WTC11 (cell line): Measurements from ENCODE around the gene KDM2B. TPM values are rescaled to one million over a fixed set of nuclear protein-coding genes. Genes with fewer than 3 reads are reported as not detected.

ENCODE experiments used
- ATAC-seq: fragments of 200-7000 bp; cut with Tn5 transposase; 2 replicates; pipeline ENCODE4 v1.10.0; 2021; ENCODE audit warnings: mild to moderate bottlenecking, moderate library complexity
- CTCF ChIA-PET: fragments of 300-600 bp; sonication (Branson Sonifier 250); formaldehyde crosslinking; loops from one replicate; lab custom pipeline; 2021; ENCODE audit warnings: antibody characterized with exemption; lab: Charles Lee
- POLR2A ChIA-PET: fragments of 350-600 bp; sonication (Branson Sonifier 250); formaldehyde crosslinking; loops from one replicate; lab custom pipeline; 2021; ENCODE audit warnings: antibody characterized with exemption; lab: Charles Lee
- DNase-seq: peaks from one replicate; pipeline ENCODE4 v3.0.0; 2021; ENCODE audit warnings: low spot score
- H3K27ac Mint-ChIP-seq: 2 replicates; pipeline ENCODE4 v1.8.0; 2021; ENCODE audit warnings: mixed read lengths
- H3K27me3 Mint-ChIP-seq: 2 replicates; pipeline ENCODE4 v1.8.0; 2021; ENCODE audit warnings: low read depth, mild to moderate bottlenecking, moderate library complexity, mixed read lengths
- H3K36me3 Mint-ChIP-seq: 2 replicates; pipeline ENCODE4 v1.8.0; 2021; ENCODE audit warnings: mixed read lengths
- H3K4me1 Mint-ChIP-seq: 2 replicates; pipeline ENCODE4 v1.8.0; 2022; ENCODE audit warnings: mixed read lengths
- H3K4me3 Mint-ChIP-seq: 2 replicates; pipeline ENCODE4 v1.8.0; 2021; ENCODE audit warnings: mild to moderate bottlenecking, moderate library complexity, mixed read lengths
- H3K9me3 Mint-ChIP-seq: 2 replicates; pipeline ENCODE4 v1.8.0; 2021; ENCODE audit warnings: mixed read lengths
- CREM ChIP-seq: sonication (generic); formaldehyde crosslinking; IDR thresholded peaks from 2 replicates; pipeline ENCODE4 v1.8.1; 2022; ENCODE audit warnings: mild to moderate bottlenecking, missing genetic modification reagents, moderate library complexity
- IRF2 ChIP-seq: sonication (generic); formaldehyde crosslinking; IDR thresholded peaks from 2 replicates; pipeline ENCODE4 v1.8.0; 2022; ENCODE audit warnings: low read depth, missing genetic modification reagents, borderline replicate concordance
- MYBL2 ChIP-seq: sonication (generic); formaldehyde crosslinking; IDR thresholded peaks from 2 replicates; pipeline ENCODE4 v1.8.1; 2023; ENCODE audit warnings: mild to moderate bottlenecking, moderate library complexity, missing genetic modification reagents
- NFATC4 ChIP-seq: fragments of 250-450 bp; sonication (Bioruptor Pico); IDR thresholded peaks from 2 replicates; pipeline ENCODE4 v1.9.0; 2021; ENCODE audit warnings: mild to moderate bottlenecking
- NFYB ChIP-seq: sonication (generic); formaldehyde crosslinking; conservative IDR thresholded peaks from 2 replicates; pipeline ENCODE4 v1.8.0; 2022; ENCODE audit warnings: low read depth, missing genetic modification reagents
- PRRX2 ChIP-seq: fragments of 250-450 bp; sonication (Bioruptor Pico); IDR thresholded peaks from 2 replicates; pipeline ENCODE4 v1.8.0; 2021; ENCODE audit warnings: mild to moderate bottlenecking
- SMAD4 ChIP-seq: sonication (generic); formaldehyde crosslinking; IDR thresholded peaks from 2 replicates; pipeline ENCODE4 v1.8.0; 2022; ENCODE audit warnings: mild to moderate bottlenecking, missing genetic modification reagents
- ZBTB21 ChIP-seq: sonication (generic); formaldehyde crosslinking; IDR thresholded peaks from 2 replicates; pipeline ENCODE4 v1.8.1; 2023; ENCODE audit warnings: mild to moderate bottlenecking, missing genetic modification reagents, borderline replicate concordance
- ZNF416 ChIP-seq: fragments of 250-450 bp; sonication (Bioruptor Pico); IDR thresholded peaks from 2 replicates; pipeline ENCODE4 v1.9.0; 2021; ENCODE audit warnings: mild to moderate bottlenecking, inconsistent platforms
- total RNA-seq: library from RNA; stranded (reverse); gene quantifications from 3 replicates; pipeline ENCODE4 v1.2.3, GENCODE V29; 2021
- TF ChIP-seq, protein P1 (sequence below): fragments of 250-450 bp; sonication (Bioruptor Pico); IDR thresholded peaks from 2 replicates; pipeline ENCODE4 v1.9.0; 2021; ENCODE audit warnings: mild to moderate bottlenecking
- TF ChIP-seq, protein P2 (sequence below): sonication (generic); formaldehyde crosslinking; IDR thresholded peaks from 2 replicates; pipeline ENCODE4 v1.8.1; 2023; ENCODE audit warnings: mild to moderate bottlenecking, missing genetic modification reagents, moderate library complexity
- TF ChIP-seq, protein P3 (sequence below): sonication (generic); formaldehyde crosslinking; IDR thresholded peaks from 2 replicates; pipeline ENCODE4 v1.8.0; 2022; ENCODE audit warnings: missing genetic modification reagents
- TF ChIP-seq, protein P4 (sequence below): sonication (generic); formaldehyde crosslinking; IDR thresholded peaks from 2 replicates; pipeline ENCODE4 v1.8.1; 2023; ENCODE audit warnings: mild to moderate bottlenecking, missing genetic modification reagents, moderate library complexity
- TF ChIP-seq, protein P5 (sequence below): sonication (generic); formaldehyde crosslinking; IDR thresholded peaks from 2 replicates; pipeline ENCODE4 v1.8.0; 2023; ENCODE audit warnings: mild to moderate bottlenecking, missing genetic modification reagents
- TF ChIP-seq, protein P6 (sequence below): sonication (generic); formaldehyde crosslinking; IDR thresholded peaks from 2 replicates; pipeline ENCODE4 v1.8.1; 2023; ENCODE audit warnings: mild to moderate bottlenecking, missing genetic modification reagents, borderline replicate concordance
- TF ChIP-seq, protein P7 (sequence below): sonication (generic); formaldehyde crosslinking; IDR thresholded peaks from 2 replicates; pipeline ENCODE4 v1.8.1; 2022; ENCODE audit warnings: low read depth, missing genetic modification reagents, borderline replicate concordance
- TF ChIP-seq, protein P8 (sequence below): fragments of 250-450 bp; sonication (Bioruptor Pico); IDR thresholded peaks from 2 replicates; pipeline ENCODE4 v1.8.0; 2021; ENCODE audit warnings: mild to moderate bottlenecking

KDM2B gene
- total RNA-seq, 1 experiment from 2014 or later = 147 TPM

DNA sequence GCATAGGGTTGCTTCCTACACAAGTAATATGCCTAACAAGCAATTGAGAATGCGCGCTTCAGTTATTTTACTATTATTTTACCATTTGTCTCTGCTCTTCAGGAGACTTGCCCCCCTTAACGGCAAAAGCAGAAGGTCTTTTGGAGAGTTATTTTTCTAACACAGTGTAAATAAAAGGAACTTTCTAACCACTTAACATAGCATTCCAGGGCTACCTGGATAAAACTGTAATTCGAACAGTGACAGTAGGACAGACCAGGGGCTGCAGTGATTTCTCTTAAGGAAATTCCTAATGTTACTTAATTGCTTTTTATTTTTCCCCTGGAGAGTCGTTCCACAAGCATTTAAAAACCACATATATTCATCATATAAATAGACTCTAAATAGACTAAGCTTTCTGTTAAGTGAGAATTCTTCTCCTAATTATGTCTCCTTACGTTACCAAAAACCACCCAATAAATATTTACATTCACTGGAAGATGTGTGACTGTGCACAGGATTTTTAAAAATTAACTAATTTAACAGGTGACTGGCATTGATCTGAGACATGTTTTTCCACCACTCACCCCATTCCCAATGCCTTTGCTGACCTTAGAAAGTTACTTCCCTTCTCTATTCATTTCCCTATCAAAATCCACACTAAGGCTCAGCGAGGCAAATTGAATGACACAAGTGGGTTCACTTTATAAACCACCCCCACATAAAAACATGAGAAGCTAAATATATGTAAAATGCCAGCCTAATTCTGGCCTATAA lies 108.5 kb downstream of the KDM2B start (continued):
- TF ChIP-seq, protein P1, sequence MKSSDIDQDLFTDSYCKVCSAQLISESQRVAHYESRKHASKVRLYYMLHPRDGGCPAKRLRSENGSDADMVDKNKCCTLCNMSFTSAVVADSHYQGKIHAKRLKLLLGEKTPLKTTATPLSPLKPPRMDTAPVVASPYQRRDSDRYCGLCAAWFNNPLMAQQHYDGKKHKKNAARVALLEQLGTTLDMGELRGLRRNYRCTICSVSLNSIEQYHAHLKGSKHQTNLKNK (CRISPR knock-in tag) = no peak
- TF ChIP-seq, protein P2, sequence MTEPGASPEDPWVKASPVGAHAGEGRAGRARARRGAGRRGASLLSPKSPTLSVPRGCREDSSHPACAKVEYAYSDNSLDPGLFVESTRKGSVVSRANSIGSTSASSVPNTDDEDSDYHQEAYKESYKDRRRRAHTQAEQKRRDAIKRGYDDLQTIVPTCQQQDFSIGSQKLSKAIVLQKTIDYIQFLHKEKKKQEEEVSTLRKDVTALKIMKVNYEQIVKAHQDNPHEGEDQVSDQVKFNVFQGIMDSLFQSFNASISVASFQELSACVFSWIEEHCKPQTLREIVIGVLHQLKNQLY (CRISPR knock-in tag) = no peak
- TF ChIP-seq PRRX2 (CRISPR knock-in tag) (no peak), MYBL2 (no peak), SMAD4 (no peak), NFATC4 (CRISPR knock-in tag) (no peak)
- TF ChIP-seq, protein P3, sequence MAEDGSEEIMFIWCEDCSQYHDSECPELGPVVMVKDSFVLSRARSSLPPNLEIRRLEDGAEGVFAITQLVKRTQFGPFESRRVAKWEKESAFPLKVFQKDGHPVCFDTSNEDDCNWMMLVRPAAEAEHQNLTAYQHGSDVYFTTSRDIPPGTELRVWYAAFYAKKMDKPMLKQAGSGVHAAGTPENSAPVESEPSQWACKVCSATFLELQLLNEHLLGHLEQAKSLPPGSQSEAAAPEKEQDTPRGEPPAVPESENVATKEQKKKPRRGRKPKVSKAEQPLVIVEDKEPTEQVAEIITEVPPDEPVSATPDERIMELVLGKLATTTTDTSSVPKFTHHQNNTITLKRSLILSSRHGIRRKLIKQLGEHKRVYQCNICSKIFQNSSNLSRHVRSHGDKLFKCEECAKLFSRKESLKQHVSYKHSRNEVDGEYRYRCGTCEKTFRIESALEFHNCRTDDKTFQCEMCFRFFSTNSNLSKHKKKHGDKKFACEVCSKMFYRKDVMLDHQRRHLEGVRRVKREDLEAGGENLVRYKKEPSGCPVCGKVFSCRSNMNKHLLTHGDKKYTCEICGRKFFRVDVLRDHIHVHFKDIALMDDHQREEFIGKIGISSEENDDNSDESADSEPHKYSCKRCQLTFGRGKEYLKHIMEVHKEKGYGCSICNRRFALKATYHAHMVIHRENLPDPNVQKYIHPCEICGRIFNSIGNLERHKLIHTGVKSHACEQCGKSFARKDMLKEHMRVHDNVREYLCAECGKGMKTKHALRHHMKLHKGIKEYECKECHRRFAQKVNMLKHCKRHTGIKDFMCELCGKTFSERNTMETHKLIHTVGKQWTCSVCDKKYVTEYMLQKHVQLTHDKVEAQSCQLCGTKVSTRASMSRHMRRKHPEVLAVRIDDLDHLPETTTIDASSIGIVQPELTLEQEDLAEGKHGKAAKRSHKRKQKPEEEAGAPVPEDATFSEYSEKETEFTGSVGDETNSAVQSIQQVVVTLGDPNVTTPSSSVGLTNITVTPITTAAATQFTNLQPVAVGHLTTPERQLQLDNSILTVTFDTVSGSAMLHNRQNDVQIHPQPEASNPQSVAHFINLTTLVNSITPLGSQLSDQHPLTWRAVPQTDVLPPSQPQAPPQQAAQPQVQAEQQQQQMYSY (CRISPR knock-in tag) = no peak

DNA sequence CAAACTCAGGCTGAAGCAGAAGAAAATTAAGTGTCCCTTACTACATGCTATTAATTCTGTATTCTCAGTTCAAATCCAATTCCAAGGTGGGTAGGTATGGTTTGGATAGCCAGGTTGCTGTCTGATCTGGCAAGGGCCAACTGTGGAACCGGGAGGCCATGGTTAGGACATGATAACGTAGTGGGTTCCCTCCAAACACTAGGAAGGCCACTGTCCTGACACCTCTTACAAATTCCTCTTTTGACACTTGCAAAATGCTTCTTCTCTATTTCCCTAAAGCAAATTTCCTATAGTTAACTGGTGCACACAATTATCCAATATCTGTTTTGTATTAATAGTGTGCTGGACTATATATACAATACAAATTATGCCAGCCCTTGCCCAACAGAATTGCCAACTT lies 110.1 kb downstream of the KDM2B start:
- TF ChIP-seq ZNF416 (no peak), CREM (no peak), MYBL2 (no peak), ZBTB21 (CRISPR knock-in tag) (no peak), IRF2 (CRISPR knock-in tag) (no peak), NFYB (CRISPR knock-in tag) (no peak)
- TF ChIP-seq, protein P4, sequence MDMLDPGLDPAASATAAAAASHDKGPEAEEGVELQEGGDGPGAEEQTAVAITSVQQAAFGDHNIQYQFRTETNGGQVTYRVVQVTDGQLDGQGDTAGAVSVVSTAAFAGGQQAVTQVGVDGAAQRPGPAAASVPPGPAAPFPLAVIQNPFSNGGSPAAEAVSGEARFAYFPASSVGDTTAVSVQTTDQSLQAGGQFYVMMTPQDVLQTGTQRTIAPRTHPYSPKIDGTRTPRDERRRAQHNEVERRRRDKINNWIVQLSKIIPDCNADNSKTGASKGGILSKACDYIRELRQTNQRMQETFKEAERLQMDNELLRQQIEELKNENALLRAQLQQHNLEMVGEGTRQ (CRISPR knock-in tag) = no peak
- TF ChIP-seq, protein P5, sequence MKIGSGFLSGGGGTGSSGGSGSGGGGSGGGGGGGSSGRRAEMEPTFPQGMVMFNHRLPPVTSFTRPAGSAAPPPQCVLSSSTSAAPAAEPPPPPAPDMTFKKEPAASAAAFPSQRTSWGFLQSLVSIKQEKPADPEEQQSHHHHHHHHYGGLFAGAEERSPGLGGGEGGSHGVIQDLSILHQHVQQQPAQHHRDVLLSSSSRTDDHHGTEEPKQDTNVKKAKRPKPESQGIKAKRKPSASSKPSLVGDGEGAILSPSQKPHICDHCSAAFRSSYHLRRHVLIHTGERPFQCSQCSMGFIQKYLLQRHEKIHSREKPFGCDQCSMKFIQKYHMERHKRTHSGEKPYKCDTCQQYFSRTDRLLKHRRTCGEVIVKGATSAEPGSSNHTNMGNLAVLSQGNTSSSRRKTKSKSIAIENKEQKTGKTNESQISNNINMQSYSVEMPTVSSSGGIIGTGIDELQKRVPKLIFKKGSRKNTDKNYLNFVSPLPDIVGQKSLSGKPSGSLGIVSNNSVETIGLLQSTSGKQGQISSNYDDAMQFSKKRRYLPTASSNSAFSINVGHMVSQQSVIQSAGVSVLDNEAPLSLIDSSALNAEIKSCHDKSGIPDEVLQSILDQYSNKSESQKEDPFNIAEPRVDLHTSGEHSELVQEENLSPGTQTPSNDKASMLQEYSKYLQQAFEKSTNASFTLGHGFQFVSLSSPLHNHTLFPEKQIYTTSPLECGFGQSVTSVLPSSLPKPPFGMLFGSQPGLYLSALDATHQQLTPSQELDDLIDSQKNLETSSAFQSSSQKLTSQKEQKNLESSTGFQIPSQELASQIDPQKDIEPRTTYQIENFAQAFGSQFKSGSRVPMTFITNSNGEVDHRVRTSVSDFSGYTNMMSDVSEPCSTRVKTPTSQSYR (CRISPR knock-in tag) = no peak
- TF ChIP-seq, protein P6, sequence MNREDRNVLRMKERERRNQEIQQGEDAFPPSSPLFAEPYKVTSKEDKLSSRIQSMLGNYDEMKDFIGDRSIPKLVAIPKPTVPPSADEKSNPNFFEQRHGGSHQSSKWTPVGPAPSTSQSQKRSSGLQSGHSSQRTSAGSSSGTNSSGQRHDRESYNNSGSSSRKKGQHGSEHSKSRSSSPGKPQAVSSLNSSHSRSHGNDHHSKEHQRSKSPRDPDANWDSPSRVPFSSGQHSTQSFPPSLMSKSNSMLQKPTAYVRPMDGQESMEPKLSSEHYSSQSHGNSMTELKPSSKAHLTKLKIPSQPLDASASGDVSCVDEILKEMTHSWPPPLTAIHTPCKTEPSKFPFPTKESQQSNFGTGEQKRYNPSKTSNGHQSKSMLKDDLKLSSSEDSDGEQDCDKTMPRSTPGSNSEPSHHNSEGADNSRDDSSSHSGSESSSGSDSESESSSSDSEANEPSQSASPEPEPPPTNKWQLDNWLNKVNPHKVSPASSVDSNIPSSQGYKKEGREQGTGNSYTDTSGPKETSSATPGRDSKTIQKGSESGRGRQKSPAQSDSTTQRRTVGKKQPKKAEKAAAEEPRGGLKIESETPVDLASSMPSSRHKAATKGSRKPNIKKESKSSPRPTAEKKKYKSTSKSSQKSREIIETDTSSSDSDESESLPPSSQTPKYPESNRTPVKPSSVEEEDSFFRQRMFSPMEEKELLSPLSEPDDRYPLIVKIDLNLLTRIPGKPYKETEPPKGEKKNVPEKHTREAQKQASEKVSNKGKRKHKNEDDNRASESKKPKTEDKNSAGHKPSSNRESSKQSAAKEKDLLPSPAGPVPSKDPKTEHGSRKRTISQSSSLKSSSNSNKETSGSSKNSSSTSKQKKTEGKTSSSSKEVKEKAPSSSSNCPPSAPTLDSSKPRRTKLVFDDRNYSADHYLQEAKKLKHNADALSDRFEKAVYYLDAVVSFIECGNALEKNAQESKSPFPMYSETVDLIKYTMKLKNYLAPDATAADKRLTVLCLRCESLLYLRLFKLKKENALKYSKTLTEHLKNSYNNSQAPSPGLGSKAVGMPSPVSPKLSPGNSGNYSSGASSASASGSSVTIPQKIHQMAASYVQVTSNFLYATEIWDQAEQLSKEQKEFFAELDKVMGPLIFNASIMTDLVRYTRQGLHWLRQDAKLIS (CRISPR knock-in tag) = no peak
- TF ChIP-seq, protein P7, sequence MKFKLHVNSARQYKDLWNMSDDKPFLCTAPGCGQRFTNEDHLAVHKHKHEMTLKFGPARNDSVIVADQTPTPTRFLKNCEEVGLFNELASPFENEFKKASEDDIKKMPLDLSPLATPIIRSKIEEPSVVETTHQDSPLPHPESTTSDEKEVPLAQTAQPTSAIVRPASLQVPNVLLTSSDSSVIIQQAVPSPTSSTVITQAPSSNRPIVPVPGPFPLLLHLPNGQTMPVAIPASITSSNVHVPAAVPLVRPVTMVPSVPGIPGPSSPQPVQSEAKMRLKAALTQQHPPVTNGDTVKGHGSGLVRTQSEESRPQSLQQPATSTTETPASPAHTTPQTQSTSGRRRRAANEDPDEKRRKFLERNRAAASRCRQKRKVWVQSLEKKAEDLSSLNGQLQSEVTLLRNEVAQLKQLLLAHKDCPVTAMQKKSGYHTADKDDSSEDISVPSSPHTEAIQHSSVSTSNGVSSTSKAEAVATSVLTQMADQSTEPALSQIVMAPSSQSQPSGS = no peak
- TF ChIP-seq, protein P8, sequence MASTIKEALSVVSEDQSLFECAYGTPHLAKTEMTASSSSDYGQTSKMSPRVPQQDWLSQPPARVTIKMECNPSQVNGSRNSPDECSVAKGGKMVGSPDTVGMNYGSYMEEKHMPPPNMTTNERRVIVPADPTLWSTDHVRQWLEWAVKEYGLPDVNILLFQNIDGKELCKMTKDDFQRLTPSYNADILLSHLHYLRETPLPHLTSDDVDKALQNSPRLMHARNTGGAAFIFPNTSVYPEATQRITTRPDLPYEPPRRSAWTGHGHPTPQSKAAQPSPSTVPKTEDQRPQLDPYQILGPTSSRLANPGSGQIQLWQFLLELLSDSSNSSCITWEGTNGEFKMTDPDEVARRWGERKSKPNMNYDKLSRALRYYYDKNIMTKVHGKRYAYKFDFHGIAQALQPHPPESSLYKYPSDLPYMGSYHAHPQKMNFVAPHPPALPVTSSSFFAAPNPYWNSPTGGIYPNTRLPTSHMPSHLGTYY (CRISPR knock-in tag) = no peak
- TF ChIP-seq, all 79 proteins: peak for 0
- Mint-ChIP-seq H3K27ac (no peak overlapping the region), H3K4me3 (no peak overlapping the region), H3K27me3 (no peaks in the 10 kb centered on the region), H3K9me3 (no peaks in the 10 kb centered on the region), H3K4me1 (peaks cover 33% of the 10 kb centered on the region), H3K36me3 (no peaks in the 10 kb centered on the region)
- no peak for DNase-seq
- POLR2A ChIA-PET = no interaction called here
- no peak for ATAC-seq
- CTCF ChIA-PET = no interaction called here
